Activated naive CD4-positive, alpha-beta T cell treated with anti-CD3 and anti-CD28 coated beads, Interleukin-2, amount 10 ng/mL, durations not matched to agents 7 days and 5 days (primary cell): ENCODE measurements around the gene SETBP1.

Source experiments
- CTCF ChIA-PET: fragments of 350-600 bp; sonication (Branson Sonifier 250); formaldehyde crosslinking; loops from one replicate; lab custom pipeline; 2021; ENCODE audit warnings: antibody characterized with exemption; lab: Charles Lee
- DNase-seq: peaks from one replicate; pipeline ENCODE4 v3.0.0-alpha.2; 2020
- H3K27ac Mint-ChIP-seq: one replicate; pipeline ENCODE4 v1.8.0; 2021; ENCODE audit warnings: mild to moderate bottlenecking, moderate library complexity, mixed read lengths
- H3K27me3 Mint-ChIP-seq: one replicate; pipeline ENCODE4 v1.8.0; 2021; ENCODE audit warnings: mild to moderate bottlenecking, mixed read lengths
- H3K36me3 Mint-ChIP-seq: one replicate; pipeline ENCODE4 v1.8.0; 2021; ENCODE audit warnings: mixed read lengths
- H3K4me1 Mint-ChIP-seq: one replicate; pipeline ENCODE4 v1.8.0; 2021; ENCODE audit warnings: mixed read lengths
- H3K4me3 Mint-ChIP-seq: one replicate; pipeline ENCODE4 v1.8.0; 2021; ENCODE audit warnings: mild to moderate bottlenecking, moderate library complexity, mixed read lengths
- H3K9me3 Mint-ChIP-seq: one replicate; pipeline ENCODE4 v1.8.0; 2021; ENCODE audit warnings: mixed read lengths

SETBP1 gene

GRCh38 chr18:44893045-44893706, 212.5 kb downstream of the SETBP1 start:
- H3K4me3 Mint-ChIP-seq: no peak overlapping the region
- peaks cover 4% of the 10 kb centered on the region for H3K27me3 Mint-ChIP-seq
- H3K36me3 Mint-ChIP-seq: no peaks in the 10 kb centered on the region
- CTCF ChIA-PET: interaction anchor here (1.2 kb wide), 1 partner anchor 214 kb away, joined by 3 read pairs; no protein-coding TSS in a partner anchor
- H3K4me1 Mint-ChIP-seq: peaks cover 22% of the 10 kb centered on the region
- H3K27ac Mint-ChIP-seq: no peak overlapping the region
- no peak for DNase-seq
- no peaks in the 10 kb centered on the region for H3K9me3 Mint-ChIP-seq

GRCh38 chr18:44893966-44894365, 213.3 kb downstream of the SETBP1 start:
- DNase-seq: no peak
- CTCF ChIA-PET: no interaction called here
- peaks cover 7% of the 10 kb centered on the region for H3K27me3 Mint-ChIP-seq

GRCh38 chr18:44895176-44895798, 214.6 kb downstream of the SETBP1 start:
- Mint-ChIP-seq H3K27ac (no peak overlapping the region), H3K36me3 (no peaks in the 10 kb centered on the region), H3K4me1 (peaks cover 22% of the 10 kb centered on the region), H3K9me3 (no peaks in the 10 kb centered on the region), H3K4me3 (no peak overlapping the region), H3K27me3 (peaks cover 7% of the 10 kb centered on the region)
- CTCF ChIA-PET: interaction anchor here (1.0 kb wide), 1 partner anchor 217 kb away, joined by 3 read pairs; no protein-coding TSS in a partner anchor
- DNase-seq: peak; percentile 54

More at GRCh38 chr18:44893966-44894365, 213.3 kb downstream of the SETBP1 start:
- Mint-ChIP-seq H3K4me3 (no peak overlapping the region), H3K9me3 (no peaks in the 10 kb centered on the region), H3K36me3 (no peaks in the 10 kb centered on the region), H3K4me1 (peaks cover 22% of the 10 kb centered on the region), H3K27ac (no peak overlapping the region)

- no peak overlapping the region for H3K4me3 Mint-ChIP-seq
- H3K36me3 Mint-ChIP-seq: no peaks in the 10 kb centered on the region
- H3K27ac Mint-ChIP-seq: no peak overlapping the region
- peaks cover 22% of the 10 kb centered on the region for H3K4me1 Mint-ChIP-seq
- peaks cover 7% of the 10 kb centered on the region for H3K27me3 Mint-ChIP-seq
- no peaks in the 10 kb centered on the region for H3K9me3 Mint-ChIP-seq
- CTCF ChIA-PET: no interaction called here
- DNase-seq: no peak
Measured at GRCh38 chr18:44896846-44897245, 216.2 kb downstream of the SETBP1 start.

- H3K36me3 Mint-ChIP-seq: no peaks in the 10 kb centered on the region
- H3K4me3 Mint-ChIP-seq: no peak overlapping the region
- H3K27ac Mint-ChIP-seq: no peak overlapping the region
- CTCF ChIA-PET: no interaction called here
- DNase-seq: no peak
- H3K9me3 Mint-ChIP-seq: no peaks in the 10 kb centered on the region
- peaks cover 22% of the 10 kb centered on the region for H3K4me1 Mint-ChIP-seq
- peaks cover 7% of the 10 kb centered on the region for H3K27me3 Mint-ChIP-seq
Measured at GRCh38 chr18:44897411-44897810, 216.7 kb downstream of the SETBP1 start.

- H3K36me3 Mint-ChIP-seq: no peaks in the 10 kb centered on the region
- no peak overlapping the region for H3K4me3 Mint-ChIP-seq
- peaks cover 7% of the 10 kb centered on the region for H3K27me3 Mint-ChIP-seq
- DNase-seq: no peak
- no peaks in the 10 kb centered on the region for H3K9me3 Mint-ChIP-seq
- peaks cover 22% of the 10 kb centered on the region for H3K4me1 Mint-ChIP-seq
- H3K27ac Mint-ChIP-seq: no peak overlapping the region
- CTCF ChIA-PET: no interaction called here
Measured at GRCh38 chr18:44897816-44898215, 217.1 kb downstream of the SETBP1 start.

- Mint-ChIP-seq H3K36me3 (no peaks in the 10 kb centered on the region), H3K4me1 (peaks cover 17% of the 10 kb centered on the region), H3K27me3 (peaks cover 7% of the 10 kb centered on the region), H3K27ac (no peak overlapping the region), H3K9me3 (no peaks in the 10 kb centered on the region), H3K4me3 (no peak overlapping the region)
- CTCF ChIA-PET: no interaction called here
- no peak for DNase-seq
Measured at GRCh38 chr18:44898498-44898897, 217.8 kb downstream of the SETBP1 start.

- Mint-ChIP-seq H3K4me3 (no peak overlapping the region), H3K27ac (no peak overlapping the region), H3K4me1 (peaks cover 8% of the 10 kb centered on the region), H3K36me3 (no peaks in the 10 kb centered on the region), H3K9me3 (no peaks in the 10 kb centered on the region), H3K27me3 (peaks cover 7% of the 10 kb centered on the region)
- no peak for DNase-seq
- CTCF ChIA-PET: no interaction called here
Measured at GRCh38 chr18:44899832-44900231, 219.1 kb downstream of the SETBP1 start.

- Mint-ChIP-seq H3K4me3 (no peak overlapping the region), H3K36me3 (no peaks in the 10 kb centered on the region)
Measured at GRCh38 chr18:44900627-44901026, 219.9 kb downstream of the SETBP1 start.

GRCh38 chr18:44901283-44901682, 220.6 kb downstream of the SETBP1 start:
- CTCF ChIA-PET: no interaction called here
- no peaks in the 10 kb centered on the region for H3K36me3 Mint-ChIP-seq
- H3K27ac Mint-ChIP-seq: no peak overlapping the region

More at GRCh38 chr18:44900627-44901026, 219.9 kb downstream of the SETBP1 start:
- Mint-ChIP-seq H3K27ac (no peak overlapping the region), H3K27me3 (peaks cover 7% of the 10 kb centered on the region), H3K4me1 (peaks cover 3% of the 10 kb centered on the region), H3K9me3 (no peaks in the 10 kb centered on the region)
- CTCF ChIA-PET: interaction anchor here (0.8 kb wide), 1 partner anchor 177 kb away, joined by 4 read pairs; no protein-coding TSS in a partner anchor
- no peak for DNase-seq

GRCh38 chr18:44903327-44903726, 222.6 kb downstream of the SETBP1 start:
- no peak overlapping the region for H3K4me3 Mint-ChIP-seq
- peaks cover 11% of the 10 kb centered on the region for H3K27me3 Mint-ChIP-seq
- CTCF ChIA-PET: no interaction called here
- H3K27ac Mint-ChIP-seq: no peak overlapping the region
- H3K36me3 Mint-ChIP-seq: no peaks in the 10 kb centered on the region
- peaks cover 3% of the 10 kb centered on the region for H3K4me1 Mint-ChIP-seq
- no peak for DNase-seq
- no peaks in the 10 kb centered on the region for H3K9me3 Mint-ChIP-seq

More at GRCh38 chr18:44901283-44901682, 220.6 kb downstream of the SETBP1 start:
- peaks cover 3% of the 10 kb centered on the region for H3K4me1 Mint-ChIP-seq
- no peaks in the 10 kb centered on the region for H3K9me3 Mint-ChIP-seq
- H3K27me3 Mint-ChIP-seq: peaks cover 13% of the 10 kb centered on the region
- DNase-seq: no peak
- no peak overlapping the region for H3K4me3 Mint-ChIP-seq

- Mint-ChIP-seq H3K9me3 (no peaks in the 10 kb centered on the region), H3K4me1 (peaks cover 3% of the 10 kb centered on the region), H3K4me3 (no peak overlapping the region), H3K27ac (no peak overlapping the region), H3K27me3 (peaks cover 13% of the 10 kb centered on the region), H3K36me3 (no peaks in the 10 kb centered on the region)
- CTCF ChIA-PET: no interaction called here
- no peak for DNase-seq
Measured at GRCh38 chr18:44904768-44905167, 224.1 kb downstream of the SETBP1 start.

- H3K36me3 Mint-ChIP-seq: no peaks in the 10 kb centered on the region
- H3K27me3 Mint-ChIP-seq: peaks cover 13% of the 10 kb centered on the region
- no peak overlapping the region for H3K27ac Mint-ChIP-seq
- H3K9me3 Mint-ChIP-seq: no peaks in the 10 kb centered on the region
- DNase-seq: no peak
- peaks cover 3% of the 10 kb centered on the region for H3K4me1 Mint-ChIP-seq
- no peak overlapping the region for H3K4me3 Mint-ChIP-seq
- CTCF ChIA-PET: no interaction called here
Measured at GRCh38 chr18:44909191-44909719, 228.6 kb downstream of the SETBP1 start.

GRCh38 chr18:44911260-44911659, 230.6 kb downstream of the SETBP1 start:
- DNase-seq: no peak
- no peaks in the 10 kb centered on the region for H3K9me3 Mint-ChIP-seq
- no peak overlapping the region for H3K4me3 Mint-ChIP-seq

GRCh38 chr18:44911773-44912172, 231.1 kb downstream of the SETBP1 start:
- CTCF ChIA-PET: no interaction called here
- H3K9me3 Mint-ChIP-seq: no peaks in the 10 kb centered on the region
- no peak overlapping the region for H3K4me3 Mint-ChIP-seq
- no peaks in the 10 kb centered on the region for H3K4me1 Mint-ChIP-seq
- no peak overlapping the region for H3K27ac Mint-ChIP-seq
- no peak for DNase-seq
- no peaks in the 10 kb centered on the region for H3K36me3 Mint-ChIP-seq
- peaks cover 5% of the 10 kb centered on the region for H3K27me3 Mint-ChIP-seq

More at GRCh38 chr18:44911260-44911659, 230.6 kb downstream of the SETBP1 start:
- no peak overlapping the region for H3K27ac Mint-ChIP-seq
- H3K4me1 Mint-ChIP-seq: no peaks in the 10 kb centered on the region
- H3K36me3 Mint-ChIP-seq: no peaks in the 10 kb centered on the region
- H3K27me3 Mint-ChIP-seq: peaks cover 8% of the 10 kb centered on the region
- CTCF ChIA-PET: no interaction called here
